MM.1S (cell line): Measurements from ENCODE around the gene YIPF6.

Experiments used
- DNase-seq: peaks from one replicate; pipeline ENCODE4 v3.0.0-alpha.2; 2015
- H2AFZ ChIP-seq: fragments of 300-600 bp; sonication (generic); 2 replicates; pipeline ENCODE4 v1.6.0; 2016; ENCODE audit warnings: antibody characterized with exemption, low read length
- H3F3A ChIP-seq: fragments of 300-600 bp; sonication (generic); 2 replicates; pipeline ENCODE4 v1.6.1; 2016; ENCODE audit warnings: mild to moderate bottlenecking, antibody characterized with exemption, low read length, moderate library complexity, mixed read lengths; ENCODE audit not compliant: insufficient read depth
- H3K27ac ChIP-seq: fragments of 300-600 bp; sonication (generic); 2 replicates; pipeline ENCODE4 v1.5.1; 2016; ENCODE audit warnings: mild to moderate bottlenecking, low read length
- H3K27me3 ChIP-seq: fragments of 300-600 bp; sonication (generic); replicated peaks from 2 replicates; pipeline ENCODE4 v1.6.0; 2016; ENCODE audit warnings: low read length; ENCODE audit not compliant: insufficient read depth
- H3K36me3 ChIP-seq: fragments of 300-600 bp; sonication (generic); replicated peaks from 2 replicates; pipeline ENCODE4 v1.6.1; 2016; ENCODE audit warnings: mild to moderate bottlenecking, low read length, mixed read lengths; ENCODE audit not compliant: insufficient read depth
- H3K4me1 ChIP-seq: fragments of 300-600 bp; sonication (generic); 2 replicates; pipeline ENCODE4 v1.6.1; 2016; ENCODE audit warnings: low read length, mixed read lengths
- H3K4me2 ChIP-seq: fragments of 300-600 bp; sonication (generic); 2 replicates; pipeline ENCODE4 v1.6.0; 2016; ENCODE audit warnings: low read depth, low read length
- H3K4me3 ChIP-seq: fragments of 300-600 bp; sonication (generic); 2 replicates; pipeline ENCODE4 v1.5.1; 2016; ENCODE audit warnings: low read length, mixed read lengths
- H3K79me2 ChIP-seq: fragments of 300-600 bp; sonication (generic); 2 replicates; pipeline ENCODE4 v1.6.1; 2016; ENCODE audit warnings: mixed run types, low read length, mixed read lengths
- H3K9ac ChIP-seq: fragments of 300-600 bp; sonication (generic); 2 replicates; pipeline ENCODE4 v1.6.1; 2016; ENCODE audit warnings: low read length, mixed read lengths
- H3K9me2 ChIP-seq: fragments of 300-600 bp; sonication (generic); replicated peaks from 2 replicates; pipeline ENCODE4 v1.6.1; 2016; ENCODE audit warnings: mild to moderate bottlenecking, low read length, mixed read lengths; ENCODE audit not compliant: insufficient read depth
- H3K9me3 ChIP-seq: fragments of 300-600 bp; sonication (generic); replicated peaks from 2 replicates; pipeline ENCODE4 v1.6.1; 2016; ENCODE audit warnings: mild to moderate bottlenecking, low read length, mixed read lengths; ENCODE audit not compliant: insufficient read depth
- H4K20me1 ChIP-seq: fragments of 300-600 bp; sonication (generic); 2 replicates; pipeline ENCODE4 v1.6.1; 2016; ENCODE audit warnings: mild to moderate bottlenecking, low read length, moderate library complexity, mixed read lengths; ENCODE audit not compliant: insufficient read depth
- CTCF ChIP-seq: fragments of 300-600 bp; sonication (generic); IDR thresholded peaks from 2 replicates; pipeline ENCODE4 v1.5.1; 2016; ENCODE audit warnings: antibody characterized with exemption, low read length, mixed read lengths
- EZH2 ChIP-seq: fragments of 300-600 bp; sonication (generic); optimal IDR thresholded peaks from 2 replicates; pipeline ENCODE3; 2017; ENCODE audit warnings: low read depth, mild to moderate bottlenecking, antibody characterized with exemption, low read length, mixed read lengths
- EZH2phosphoT487 ChIP-seq: fragments of 300-600 bp; sonication (generic); IDR thresholded peaks from 2 replicates; pipeline ENCODE4 v1.6.1; 2018; ENCODE audit warnings: antibody characterized with exemption, low read length

The YIPF6 gene

GRCh38 chrX:68498508-68499379, at the start of gene YIPF6:
Gene YIPF6 (plus strand): TSS chrX:68499051. CDS start chrX:68499067, 16 bp downstream.
- Histone ChIP-seq H3K9me2 (no peaks in the 10 kb centered on the region), H3K27ac (peak within 1 kb of the TSS; percentile 66; the same call in 1 of the 2 replicates), H3K79me2 (peaks cover 38% of the 10 kb centered on the region), H4K20me1 (no peaks in the 10 kb centered on the region), H3K4me1 (no peaks in the 10 kb centered on the region), H3K4me2 (peak within 1 kb of the TSS; percentile 57; the same call in 1 of the 2 replicates), H3K36me3 (no peaks in the 10 kb centered on the region), H3K9ac (peak within 1 kb of the TSS; percentile 95), H3K27me3 (no peaks in the 10 kb centered on the region), H3K9me3 (no peaks in the 10 kb centered on the region), H3F3A (no peaks in the 10 kb centered on the region), H3K4me3 (peak within 1 kb of the TSS; percentile 80), H2AFZ (peak within 1 kb of the TSS; percentile 84)
- no peak for TF ChIP-seq CTCF
- TF ChIP-seq EZH2, result no peak
- no peak for TF ChIP-seq EZH2phosphoT487
- DNase-seq, result peak; percentile 63

- Histone ChIP-seq H3K4me2 (no peak overlapping the region), H3K27me3 (no peaks in the 10 kb centered on the region), H3K4me1 (no peaks in the 10 kb centered on the region), H3K9me2 (no peaks in the 10 kb centered on the region), H3K79me2 (no peaks in the 10 kb centered on the region), H2AFZ (no peak overlapping the region), H3K36me3 (no peaks in the 10 kb centered on the region), H3K9ac (no peak overlapping the region), H3F3A (no peaks in the 10 kb centered on the region), H3K4me3 (no peak overlapping the region), H4K20me1 (no peaks in the 10 kb centered on the region), H3K27ac (no peak overlapping the region), H3K9me3 (no peaks in the 10 kb centered on the region)
- TF ChIP-seq EZH2 (no peak), EZH2phosphoT487 (no peak), CTCF (no peak)
- DNase-seq, result no peak
Observed at GRCh38 chrX:68451720-68452119, 47.1 kb upstream of the YIPF6 start.

GRCh38 chrX:68454476-68455150, 44.2 kb upstream of the YIPF6 start:
- H3K9me2 ChIP-seq, result no peaks in the 10 kb centered on the region
- no peaks in the 10 kb centered on the region for H3K27me3 ChIP-seq
- H3K4me2 ChIP-seq, result no peak overlapping the region
- H3F3A ChIP-seq, result no peaks in the 10 kb centered on the region
- no peaks in the 10 kb centered on the region for H3K36me3 ChIP-seq
- no peak for TF ChIP-seq EZH2
- TF ChIP-seq EZH2phosphoT487, result no peak
- no peak for TF ChIP-seq CTCF
- H3K9me3 ChIP-seq, result no peaks in the 10 kb centered on the region
- H3K27ac ChIP-seq, result no peak overlapping the region
- H3K79me2 ChIP-seq, result no peaks in the 10 kb centered on the region
- H3K9ac ChIP-seq, result no peak overlapping the region
- H4K20me1 ChIP-seq, result no peaks in the 10 kb centered on the region
- no peak for DNase-seq
- H2AFZ ChIP-seq, result no peak overlapping the region
- H3K4me1 ChIP-seq, result no peaks in the 10 kb centered on the region
- no peak overlapping the region for H3K4me3 ChIP-seq
